Upper lobe of right lung (tissue), 1 donor: ENCODE data around the gene FBXO2. TPM values are rescaled to one million over a fixed set of nuclear protein-coding genes. Genes with fewer than 3 reads are reported as not detected.
A peak's percentile ranks its signal among the peaks of the same experiment; 100 is the strongest.

ENCODE experiments used
- ATAC-seq: fragments of 200-7000 bp; cut with Tn5 transposase; one replicate; pipeline ENCODE4 v1.9.1; 2020; ENCODE audit warnings: mild to moderate bottlenecking, moderate library complexity
- DNase-seq: peaks from one replicate; pipeline ENCODE4 v3.0.0-alpha.2; 2020
- H3K27ac ChIP-seq: fragments of 200-600 bp; one replicate; pipeline ENCODE4 v1.8.0; 2022
- H3K27me3 ChIP-seq: fragments of 200-600 bp; one replicate; pipeline ENCODE4 v1.8.0; 2022; ENCODE audit warnings: mild to moderate bottlenecking
- H3K36me3 ChIP-seq: fragments of 200-600 bp; one replicate; pipeline ENCODE4 v1.8.0; 2022
- H3K4me1 ChIP-seq: fragments of 200-600 bp; one replicate; pipeline ENCODE4 v1.8.0; 2022
- H3K4me3 ChIP-seq: fragments of 200-600 bp; one replicate; pipeline ENCODE4 v1.8.0; 2022; ENCODE audit warnings: mild to moderate bottlenecking
- H3K9me3 ChIP-seq: fragments of 200-600 bp; one replicate; pipeline ENCODE4 v1.8.0; 2022
- CTCF ChIP-seq: fragments of 200-600 bp; IDR thresholded peaks from one replicate; pipeline ENCODE4 v1.8.0; 2022; ENCODE audit warnings: antibody characterized with exemption
- intact Hi-C: fragments of 100-400 bp; cut with DNase I; formaldehyde crosslinking; loops from one replicate; pipeline ENCODE4 v1.11.0; 2022
- total RNA-seq: library from RNA; stranded (reverse); fragmentation: NEBNext Ultra II Directional; extraction: Animal tissue kit (Norgen Biotek cat#: 25700); gene quantifications from one replicate; pipeline ENCODE4 v1.2.1, GENCODE V29; 2021
- donor health status: DM: no; HTN: yes; CAD: no; lungs with severe emphysema.

The FBXO2 gene
- total RNA-seq, 1 donor from 2014 or later: 11.2 TPM

GRCh38 chr1:11680270-11681070, 26.2 kb upstream of the FBXO2 start:
- DNase-seq (no peak), ATAC-seq (peak; percentile 45)
- no peaks in the 10 kb centered on the region for H3K36me3 ChIP-seq
- H3K9me3 ChIP-seq: no peaks in the 10 kb centered on the region
- H3K4me3 ChIP-seq: peak overlapping the region; percentile 92
- peaks cover 14% of the 10 kb centered on the region for H3K4me1 ChIP-seq
- intact Hi-C loops: no loop called here
- no peaks in the 10 kb centered on the region for H3K27me3 ChIP-seq
- H3K27ac ChIP-seq: peak overlapping the region; percentile 77
- no peak for TF ChIP-seq CTCF

- Histone ChIP-seq H3K27ac (no peak overlapping the region), H3K9me3 (no peaks in the 10 kb centered on the region), H3K36me3 (peaks cover 15% of the 10 kb centered on the region), H3K4me1 (peaks cover 14% of the 10 kb centered on the region), H3K27me3 (no peaks in the 10 kb centered on the region), H3K4me3 (no peak overlapping the region)
- DNase-seq: no peak
- intact Hi-C loops: no loop called here
- no peak for TF ChIP-seq CTCF
- ATAC-seq: no peak
These were observed 24.2 kb upstream of the FBXO2 start for GRCh38 chr1:11678442-11678841.

GRCh38 chr1:11676386-11677103, 22.3 kb upstream of the FBXO2 start:
- intact Hi-C loops: no loop called here
- no peaks in the 10 kb centered on the region for H3K9me3 ChIP-seq
- H3K27ac ChIP-seq: no peak overlapping the region
- TF ChIP-seq CTCF: no peak
- no peak overlapping the region for H3K4me3 ChIP-seq
- H3K36me3 ChIP-seq: peaks cover 23% of the 10 kb centered on the region
- H3K27me3 ChIP-seq: no peaks in the 10 kb centered on the region
- ATAC-seq: no peak
- peaks cover 9% of the 10 kb centered on the region for H3K4me1 ChIP-seq
- DNase-seq: no peak

- no peaks in the 10 kb centered on the region for H3K27me3 ChIP-seq
- no peak for TF ChIP-seq CTCF
- H3K27ac ChIP-seq: no peak overlapping the region
- no peaks in the 10 kb centered on the region for H3K9me3 ChIP-seq
- ATAC-seq (no peak), DNase-seq (no peak)
- H3K4me3 ChIP-seq: no peak overlapping the region
- peaks cover 10% of the 10 kb centered on the region for H3K4me1 ChIP-seq
- peaks cover 23% of the 10 kb centered on the region for H3K36me3 ChIP-seq
- intact Hi-C loops: no loop called here
These were observed 21.1 kb upstream of the FBXO2 start for GRCh38 chr1:11675325-11675724.

- Histone ChIP-seq H3K27me3 (no peaks in the 10 kb centered on the region), H3K9me3 (no peaks in the 10 kb centered on the region), H3K4me3 (no peak overlapping the region), H3K27ac (no peak overlapping the region), H3K4me1 (peaks cover 4% of the 10 kb centered on the region), H3K36me3 (peaks cover 23% of the 10 kb centered on the region)
- ATAC-seq: no peak
- no peak for DNase-seq
- TF ChIP-seq CTCF: no peak
- intact Hi-C loops: no loop called here
These were observed 20.3 kb upstream of the FBXO2 start for GRCh38 chr1:11674488-11674887.
